IPS DF 6.9 (cell line): ENCODE results near the gene ZBTB5.
A peak's percentile ranks its signal among the peaks of the same experiment; 100 is the strongest.
"Not testable (repeated sequence)": the region's sequence is repeated elsewhere in the genome, so short reads cannot be mapped to it uniquely, and the experiment has no call there.

Experiments
- DNase-seq: peaks from one replicate; pipeline ENCODE4 v3.0.0-alpha.2; 2013; ENCODE audit warnings: low read depth, low spot score
- H3K27ac ChIP-seq: one replicate; pipeline ENCODE4 v1.5.1; 2013; ENCODE audit warnings: low read length, control low read depth
- H3K27me3 ChIP-seq: 2 replicates; pipeline ENCODE4 v1.6.1; 2013; ENCODE audit warnings: mild to moderate bottlenecking, low read length; ENCODE audit not compliant: control insufficient read depth, insufficient read depth
- H3K36me3 ChIP-seq: 2 replicates; pipeline ENCODE4 v1.6.1; 2013; ENCODE audit warnings: low read length; ENCODE audit not compliant: control insufficient read depth, insufficient read depth
- H3K4me1 ChIP-seq: 2 replicates; pipeline ENCODE4 v1.6.1; 2013; ENCODE audit warnings: low read length; ENCODE audit not compliant: control insufficient read depth, insufficient read depth
- H3K4me3 ChIP-seq: 2 replicates; pipeline ENCODE4 v1.5.1; 2013; ENCODE audit warnings: mild to moderate bottlenecking, low read length
- H3K9me3 ChIP-seq: 2 replicates; pipeline ENCODE4 v1.6.1; 2013; ENCODE audit warnings: low read length, inconsistent platforms; ENCODE audit not compliant: control insufficient read depth, insufficient read depth
- WGBS: extraction: QIAGEN DNeasy Blood & Tissue Kit; methylation state at CpG from one replicate; pipeline ENCODE4 v1.1.7; 2013; ENCODE audit warnings: mixed read lengths, missing lambda C conversion rate; ENCODE audit not compliant: insufficient read length, insufficient coverage; 5-methylcytosine and 5-hydroxymethylcytosine counted together

Gene ZBTB5

DNA sequence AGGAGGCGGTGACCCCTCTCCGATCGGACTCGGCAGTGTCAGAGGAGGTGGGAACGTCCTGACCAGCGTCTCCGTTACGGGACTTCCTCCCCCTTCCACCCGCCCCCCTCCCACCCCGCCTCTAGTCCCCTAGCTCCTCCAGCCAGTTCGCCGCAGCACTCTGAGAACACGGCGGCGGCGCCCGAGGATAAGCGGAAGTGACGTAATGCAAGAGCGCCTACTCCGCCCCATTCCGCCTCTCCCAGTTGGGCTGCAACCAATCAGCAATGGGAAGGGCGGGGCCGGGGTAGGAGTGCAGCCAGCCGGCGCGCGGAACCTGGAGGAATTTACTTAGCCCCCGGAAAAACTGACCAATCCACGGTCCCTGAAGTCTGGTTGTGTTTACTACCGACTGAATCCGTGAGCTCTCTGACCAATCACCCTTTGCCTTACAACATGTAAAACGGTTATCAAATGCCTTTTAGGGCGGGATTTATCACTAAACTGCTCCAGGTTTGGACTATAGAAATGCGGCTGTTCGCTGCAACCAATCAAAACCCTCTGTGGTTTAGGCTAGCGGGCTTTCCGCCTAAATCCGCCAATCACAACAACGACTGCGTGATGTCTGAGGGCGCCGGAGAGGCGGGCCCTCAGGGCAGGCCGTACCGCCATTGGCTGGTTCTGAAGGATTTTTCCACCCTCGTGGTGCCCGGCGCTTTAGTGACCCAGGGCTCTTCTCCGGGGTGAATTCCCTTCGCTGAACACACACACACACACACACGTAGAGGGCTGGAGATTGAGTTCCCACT lies at the start of gene ZBTB5:
TSS of gene ZBTB5 (minus strand) at position 202 of the 788 bp plus-strand sequence. CDS start 22,899 bp downstream, outside the sequence.
- Histone ChIP-seq H3K9me3 (no peaks in the 10 kb centered on the region), H3K27me3 (no peaks in the 10 kb centered on the region)
- WGBS = no CpG with 5 or more reads among the region's 52 CpGs

GRCh38 chr9:37514999-37515398 lies 49.7 kb upstream of the ZBTB5 start:
- no peak overlapping the region for H3K4me3 ChIP-seq
- no CpG with 5 or more reads among the region's 7 CpGs for WGBS
- no peaks in the 10 kb centered on the region for H3K27me3 ChIP-seq
- H3K27ac ChIP-seq = no peak overlapping the region
- no peaks in the 10 kb centered on the region for H3K36me3 ChIP-seq
- no peaks in the 10 kb centered on the region for H3K4me1 ChIP-seq
- no peak for DNase-seq
- H3K9me3 ChIP-seq = no peaks in the 10 kb centered on the region

More for the DNA sequence above, at the start of gene ZBTB5:
- no peaks in the 10 kb centered on the region for H3K4me1 ChIP-seq
- DNase-seq = peak; percentile 96
- peak within 1 kb of the TSS; percentile 21 for H3K27ac ChIP-seq
- peak within 1 kb of the TSS; percentile 92 for H3K4me3 ChIP-seq
- H3K36me3 ChIP-seq = no peaks in the 10 kb centered on the region

- not testable (repeated sequence) for H3K36me3 ChIP-seq
Observed at GRCh38 chr9:37514415-37514814, 49.2 kb upstream of the ZBTB5 start.

DNA sequence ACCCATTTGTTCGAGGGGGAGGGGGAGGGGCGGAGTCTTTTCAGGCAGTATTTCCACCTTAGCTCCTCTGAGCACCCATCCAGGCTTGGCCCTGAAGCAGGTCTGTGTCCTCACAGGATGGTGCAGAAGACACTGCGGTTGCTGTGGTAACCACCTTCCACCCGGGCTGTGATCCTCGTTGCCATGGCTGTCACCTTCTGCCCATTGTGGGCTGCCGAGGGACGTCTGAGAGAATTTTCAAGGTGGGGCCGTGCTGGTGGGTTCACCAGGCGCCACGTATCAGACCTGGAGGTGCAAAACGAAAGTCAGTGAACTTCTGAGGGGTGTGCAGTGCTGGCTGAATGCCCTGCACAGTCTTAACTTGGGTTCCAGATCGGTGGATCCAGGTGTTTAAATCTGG lies 47.2 kb upstream of the ZBTB5 start:
- no peak overlapping the region for H3K27ac ChIP-seq
- H3K4me3 ChIP-seq = no peak overlapping the region
- WGBS = no CpG with 5 or more reads among the region's 12 CpGs
- H3K4me1 ChIP-seq = no peaks in the 10 kb centered on the region
- no peak for DNase-seq
- H3K36me3 ChIP-seq = 0 out of 2 replicates have a peak, but pooled peaks cover 2% of the 10 kb centered on the region
- H3K27me3 ChIP-seq = no peaks in the 10 kb centered on the region
- H3K9me3 ChIP-seq = no peaks in the 10 kb centered on the region

More at GRCh38 chr9:37514415-37514814, 49.2 kb upstream of the ZBTB5 start:
- no CpG with 5 or more reads among the region's 10 CpGs for WGBS
- H3K27ac ChIP-seq, H3K4me1 ChIP-seq, H3K27me3 ChIP-seq, H3K9me3 ChIP-seq, H3K4me3 ChIP-seq, DNase-seq: not testable (repeated sequence)

- no peaks in the 10 kb centered on the region for H3K4me1 ChIP-seq
- 0 out of 2 replicates have a peak, but pooled peaks cover 2% of the 10 kb centered on the region for H3K36me3 ChIP-seq
- no CpG with 5 or more reads among the region's 15 CpGs for WGBS
- H3K27me3 ChIP-seq = no peaks in the 10 kb centered on the region
- DNase-seq = peak; percentile 45
- no peak overlapping the region for H3K27ac ChIP-seq
- no peaks in the 10 kb centered on the region for H3K9me3 ChIP-seq
- H3K4me3 ChIP-seq = no peak overlapping the region
Observed at GRCh38 chr9:37511016-37512010, 46.1 kb upstream of the ZBTB5 start.

DNA sequence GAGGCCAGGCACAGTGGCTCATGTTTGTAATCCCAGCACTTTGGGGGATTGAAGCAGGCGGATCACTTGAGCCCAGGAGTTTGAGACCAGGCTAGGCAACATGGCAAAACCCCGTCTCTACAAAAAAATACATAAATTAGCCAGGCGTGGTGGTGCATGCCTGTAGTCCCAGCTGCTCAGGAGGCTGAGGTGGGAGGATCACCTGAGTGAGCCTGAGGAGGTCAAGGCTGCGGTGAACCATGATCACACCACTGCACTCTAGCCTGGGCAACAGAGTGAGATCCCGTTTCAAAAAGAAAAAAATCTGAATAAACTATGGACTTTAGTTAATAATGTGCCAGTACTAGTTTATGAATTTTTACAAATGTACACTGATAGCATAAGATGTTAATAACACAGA lies 44.8 kb upstream of the ZBTB5 start:
- not testable (repeated sequence) for H3K4me3 ChIP-seq, H3K27ac ChIP-seq, H3K4me1 ChIP-seq, H3K36me3 ChIP-seq, DNase-seq, H3K9me3 ChIP-seq, H3K27me3 ChIP-seq
- no CpG with 5 or more reads among the region's 5 CpGs for WGBS

GRCh38 chr9:37509536-37509935 lies 44.3 kb upstream of the ZBTB5 start:
- Histone ChIP-seq H3K27me3 (no peaks in the 10 kb centered on the region), H3K4me1 (no peaks in the 10 kb centered on the region), H3K27ac (no peak overlapping the region), H3K36me3 (0 out of 2 replicates have a peak, but pooled peaks cover 6% of the 10 kb centered on the region), H3K9me3 (no peaks in the 10 kb centered on the region), H3K4me3 (no peak overlapping the region)
- no peak for DNase-seq
- WGBS = no CpG with 5 or more reads among the region's 7 CpGs

DNA sequence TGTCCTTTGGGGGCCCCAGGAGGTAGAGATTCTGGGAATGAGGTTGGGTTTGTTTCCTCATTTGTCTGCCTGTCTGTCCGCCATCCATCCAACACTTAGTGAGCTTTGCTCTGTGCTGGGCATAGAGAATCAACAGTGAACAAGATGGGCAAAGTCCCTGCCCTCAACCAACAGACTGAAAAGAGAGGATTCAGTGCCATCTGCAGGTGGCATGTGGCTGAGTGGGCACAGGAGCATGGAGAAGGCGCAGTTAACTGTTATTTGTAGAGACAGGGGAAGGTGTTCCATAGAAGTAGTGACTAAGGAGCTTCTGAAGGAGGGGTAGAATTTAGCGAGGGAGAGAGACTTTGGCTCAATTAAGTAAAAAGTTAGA lies 43.6 kb upstream of the ZBTB5 start:
- DNase-seq = no peak
- no CpG with 5 or more reads among the region's 3 CpGs for WGBS
- H3K4me1 ChIP-seq = no peaks in the 10 kb centered on the region
- peaks cover 8% of the 10 kb centered on the region; the same call in 1 of the 2 replicates for H3K36me3 ChIP-seq
- no peaks in the 10 kb centered on the region for H3K27me3 ChIP-seq
- no peaks in the 10 kb centered on the region for H3K9me3 ChIP-seq
- H3K27ac ChIP-seq = no peak overlapping the region
- no peak overlapping the region for H3K4me3 ChIP-seq

DNA sequence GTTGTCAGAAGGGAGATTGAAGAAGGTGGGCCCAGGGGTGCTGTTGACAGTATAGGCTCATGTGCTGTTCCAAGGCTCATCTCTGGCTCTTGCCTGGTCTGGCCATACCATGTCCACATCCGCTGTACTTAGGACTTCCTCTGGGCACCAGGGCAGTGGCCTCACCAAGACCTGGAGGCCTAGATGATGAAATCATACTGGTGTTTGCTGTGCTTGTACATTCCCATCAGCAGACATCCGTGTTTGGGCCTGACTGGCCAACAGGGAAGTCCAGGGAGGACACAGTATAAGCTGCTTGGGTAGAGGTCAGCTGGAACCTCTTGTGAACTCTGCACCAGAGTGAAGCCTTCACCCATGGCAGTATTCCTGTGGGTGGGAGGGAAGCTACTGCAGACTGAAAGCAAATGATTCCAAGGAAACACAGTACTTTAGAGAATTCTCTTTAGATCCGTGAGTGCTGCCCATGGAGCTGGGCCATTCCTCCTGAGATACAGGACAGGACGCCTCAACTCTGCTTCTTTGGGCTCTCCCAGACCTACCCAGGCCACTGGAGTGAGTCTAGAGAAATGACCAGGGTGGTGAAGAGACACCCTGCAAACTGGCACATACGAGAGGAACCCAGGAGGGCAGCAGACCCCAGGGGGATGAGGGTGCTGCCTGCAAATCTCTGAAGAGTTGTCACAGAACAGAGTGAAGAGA lies 43.0 kb upstream of the ZBTB5 start:
- no CpG with 5 or more reads among the region's 5 CpGs for WGBS
- Histone ChIP-seq H3K4me1 (no peaks in the 10 kb centered on the region), H3K9me3 (no peaks in the 10 kb centered on the region), H3K27me3 (no peaks in the 10 kb centered on the region), H3K36me3 (peaks cover 11% of the 10 kb centered on the region; the same call in 1 of the 2 replicates), H3K4me3 (no peak overlapping the region), H3K27ac (no peak overlapping the region)
- no peak for DNase-seq
